Skeletal muscle tissue (tissue), 4 donors: ENCODE results near the gene FAM110A. TPM values are rescaled to one million over a fixed set of nuclear protein-coding genes. Genes with fewer than 3 reads are reported as not detected.

Experiments used
- H3K27ac ChIP-seq: one replicate; pipeline ENCODE4 v1.7.0; 2013; ENCODE audit warnings: mild to moderate bottlenecking, low read depth, low read length, inconsistent platforms
- H3K27me3 ChIP-seq, 3 donors: one replicate each; pipeline ENCODE4 v1.7.0; 2013; ENCODE audit warnings: low read length in 3 of 3; ENCODE audit not compliant: control insufficient read depth in 3 of 3, insufficient read depth in 3 of 3
- H3K36me3 ChIP-seq, 3 donors: one replicate each; pipeline ENCODE4 v1.7.0; 2013; ENCODE audit warnings: low read length in 3 of 3; ENCODE audit not compliant: control insufficient read depth in 3 of 3, insufficient read depth in 3 of 3
- H3K4me1 ChIP-seq, 3 donors: one replicate each; pipeline ENCODE4 v1.7.0; 2013; ENCODE audit warnings: low read length in 3 of 3, mild to moderate bottlenecking in 3 of 3; ENCODE audit not compliant: control insufficient read depth in 3 of 3, insufficient read depth in 3 of 3
- H3K4me3 ChIP-seq, 3 donors: one replicate each; pipeline ENCODE4 v1.7.0; 2013; ENCODE audit warnings: low read length in 3 of 3
- H3K9ac ChIP-seq, 3 donors: one replicate each; pipeline ENCODE4 v1.7.0; 2013; ENCODE audit warnings: low read length in 3 of 3, mild to moderate bottlenecking in 3 of 3, moderate library complexity in 2 of 3, low read depth in 1 of 3
- H3K9me3 ChIP-seq, 3 donors: one replicate each; pipeline ENCODE4 v1.7.0; 2013; ENCODE audit warnings: low read length in 3 of 3; ENCODE audit not compliant: control insufficient read depth in 3 of 3
- total RNA-seq: library from RNA; depleted of rRNA; stranded (reverse); fragments of >200 nt; gene quantifications from one replicate; pipeline ENCODE4 v1.2.3, GENCODE V29; 2014
- donor health status: Osteomylitis.

The FAM110A gene
- total RNA-seq, 1 donor from 2014 or later = 7.3 TPM

DNA sequence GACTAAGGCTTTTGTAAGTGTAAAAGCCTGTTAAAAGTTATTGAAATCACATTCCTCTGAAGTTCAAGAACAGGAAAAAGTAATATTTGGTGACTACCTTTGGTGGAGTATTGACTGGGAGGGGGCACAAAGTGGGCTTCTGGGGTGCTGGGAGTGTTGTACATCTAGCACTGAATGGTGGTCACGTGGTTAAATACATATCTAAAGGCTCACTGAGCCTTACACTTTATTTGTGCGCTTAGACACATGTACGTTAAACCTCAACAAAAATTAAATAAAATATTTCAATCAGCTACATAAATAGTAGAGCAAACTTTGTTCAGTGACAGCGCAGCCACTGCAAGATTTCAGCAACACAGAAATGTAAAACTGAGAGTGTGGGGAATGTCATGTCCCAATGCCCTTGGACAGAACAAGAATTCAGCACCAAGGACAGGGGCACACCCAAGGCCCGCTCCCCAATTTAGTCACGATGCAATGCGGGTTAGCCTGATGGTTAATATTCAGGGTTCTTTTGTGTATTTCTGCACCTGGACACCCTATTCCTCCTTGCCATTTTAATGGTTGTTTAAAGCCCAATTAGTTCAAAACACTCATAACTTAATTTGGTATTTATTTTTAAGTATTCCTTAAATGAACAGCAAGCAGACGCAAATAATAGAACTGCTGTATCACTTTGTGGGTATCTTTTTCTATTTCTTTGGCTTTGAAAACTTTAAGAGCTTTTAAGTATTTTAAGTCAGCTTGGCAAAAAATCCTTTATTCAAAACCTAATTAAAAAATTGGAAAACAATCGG, 45.2 kb downstream of the FAM110A start:
- Histone ChIP-seq H3K27me3 (peaks cover 4 to 22% (median 19%) of the 10 kb centered on the region in 3 donors), H3K27ac (no peak overlapping the region), H3K36me3 (no peaks in the 10 kb centered on the region), H3K9ac (no peak overlapping the region), H3K9me3 (no peaks in the 10 kb centered on the region), H3K4me3 (no peak overlapping the region), H3K4me1 (no peaks in the 10 kb centered on the region)

GRCh38 chr20:879626-880025, 46.1 kb downstream of the FAM110A start:
- no peak overlapping the region for H3K27ac ChIP-seq
- peaks cover 0 to 2% (median under 1%) of the 10 kb centered on the region in 3 donors for H3K4me1 ChIP-seq
- no peak overlapping the region for H3K4me3 ChIP-seq
- H3K9ac ChIP-seq = no peak overlapping the region
- H3K36me3 ChIP-seq = no peaks in the 10 kb centered on the region
- H3K27me3 ChIP-seq = peaks cover 10 to 27% (median 21%) of the 10 kb centered on the region in 3 donors
- no peaks in the 10 kb centered on the region for H3K9me3 ChIP-seq

DNA sequence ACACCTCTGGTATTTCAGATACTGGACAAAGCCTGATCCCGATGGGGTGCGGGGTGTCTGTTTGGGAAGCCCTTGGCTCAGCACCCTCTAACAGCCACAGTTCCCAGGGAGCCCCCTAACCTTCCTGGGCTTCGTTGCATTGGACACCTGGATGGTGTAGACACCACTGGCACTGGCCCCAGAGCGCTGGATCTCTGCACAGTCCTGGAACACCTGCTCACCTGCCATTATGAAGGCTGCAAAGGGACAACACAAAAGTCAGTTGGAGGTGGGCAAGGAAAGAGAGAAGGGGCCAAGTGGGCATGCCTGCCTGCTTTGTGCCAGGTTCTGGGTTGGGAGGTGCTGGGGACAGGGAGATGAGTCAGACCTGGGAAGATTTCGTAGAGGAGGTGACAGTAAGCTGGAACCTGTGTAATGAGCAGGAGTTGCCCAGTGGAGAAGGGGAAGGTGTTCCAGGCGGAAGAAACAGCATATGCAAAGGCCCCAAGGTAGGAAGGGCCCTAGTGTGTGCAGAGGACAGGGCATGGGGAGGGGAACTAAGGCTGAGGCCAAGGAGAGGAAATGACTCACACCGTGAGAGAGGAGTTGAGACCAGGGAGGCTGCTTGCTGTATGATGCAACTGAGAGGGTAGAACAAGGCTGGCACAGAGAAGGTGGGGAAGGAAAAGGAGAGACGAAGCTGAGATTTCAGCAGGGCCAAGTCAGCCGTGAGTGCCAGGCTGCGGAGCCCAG, 47.7 kb downstream of the FAM110A start:
- no peaks in the 10 kb centered on the region for H3K36me3 ChIP-seq
- H3K27me3 ChIP-seq = peaks cover 17 to 27% (median 27%) of the 10 kb centered on the region in 3 donors
- H3K4me1 ChIP-seq = peaks cover 0 to 8% (median 5%) of the 10 kb centered on the region in 3 donors
- H3K4me3 ChIP-seq = no peak overlapping the region
- no peak overlapping the region for H3K27ac ChIP-seq
- no peak overlapping the region for H3K9ac ChIP-seq
- no peaks in the 10 kb centered on the region for H3K9me3 ChIP-seq

- Histone ChIP-seq H3K9ac (no peak overlapping the region), H3K27me3 (peaks cover 17 to 27% (median 27%) of the 10 kb centered on the region in 3 donors), H3K9me3 (no peaks in the 10 kb centered on the region), H3K4me1 (peaks cover 0 to 8% (median 5%) of the 10 kb centered on the region in 3 donors), H3K27ac (no peak overlapping the region), H3K36me3 (no peaks in the 10 kb centered on the region), H3K4me3 (no peak overlapping the region)
Observed at GRCh38 chr20:881783-882144, 48.2 kb downstream of the FAM110A start.

DNA sequence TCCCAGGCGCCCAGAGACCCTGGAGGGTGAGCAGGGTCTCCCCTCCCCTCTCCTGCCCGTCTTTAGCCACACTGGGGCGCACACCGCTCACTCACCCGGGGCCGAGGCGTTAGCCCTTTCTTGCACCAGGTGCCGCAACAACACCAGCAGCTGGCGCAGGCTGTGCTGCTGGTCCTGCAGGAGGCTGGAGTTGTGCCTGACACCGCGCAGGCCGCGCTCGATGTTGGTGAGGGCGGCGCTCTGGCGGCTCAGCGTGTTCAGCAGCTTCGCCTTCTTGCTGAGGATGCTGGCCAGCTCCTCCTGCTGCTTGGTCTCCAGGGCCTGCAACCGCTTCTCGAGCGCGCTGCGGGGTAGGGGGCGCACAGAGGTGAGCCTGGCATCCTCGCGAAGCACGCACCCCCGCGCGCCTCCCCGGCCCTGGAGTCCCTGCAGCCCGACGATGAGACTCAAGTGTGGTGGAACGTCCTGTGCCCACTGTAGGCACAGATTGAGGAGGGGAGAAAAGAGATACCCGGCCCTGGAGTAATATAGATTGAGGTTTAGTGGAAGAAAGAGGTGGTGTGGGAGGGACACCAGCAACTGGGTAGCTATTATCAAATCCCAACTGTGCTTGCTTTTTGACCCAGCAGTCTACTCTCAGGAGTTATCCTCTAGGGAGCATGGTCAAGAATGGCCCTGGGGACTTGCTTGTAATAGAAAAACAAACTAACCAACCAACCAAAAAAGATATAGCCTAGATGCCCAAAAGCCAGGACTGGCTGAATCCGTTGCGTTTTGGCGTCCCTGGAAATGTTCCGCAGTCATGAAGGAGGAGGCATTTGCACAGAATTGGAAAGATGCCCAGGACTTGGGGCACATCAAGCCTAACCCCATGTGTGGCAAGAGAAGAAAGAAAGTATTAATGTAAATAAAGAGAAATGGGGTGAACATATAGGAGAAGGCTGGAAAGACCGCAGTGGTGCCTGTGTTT, 51.8 kb downstream of the FAM110A start:
- Histone ChIP-seq H3K9me3 (no peaks in the 10 kb centered on the region), H3K4me1 (peaks cover 0 to 9% (median 5%) of the 10 kb centered on the region in 3 donors), H3K27ac (no peak overlapping the region), H3K9ac (no peak overlapping the region), H3K27me3 (peaks cover 17 to 27% (median 25%) of the 10 kb centered on the region in 3 donors), H3K4me3 (no peak overlapping the region), H3K36me3 (no peaks in the 10 kb centered on the region)

DNA sequence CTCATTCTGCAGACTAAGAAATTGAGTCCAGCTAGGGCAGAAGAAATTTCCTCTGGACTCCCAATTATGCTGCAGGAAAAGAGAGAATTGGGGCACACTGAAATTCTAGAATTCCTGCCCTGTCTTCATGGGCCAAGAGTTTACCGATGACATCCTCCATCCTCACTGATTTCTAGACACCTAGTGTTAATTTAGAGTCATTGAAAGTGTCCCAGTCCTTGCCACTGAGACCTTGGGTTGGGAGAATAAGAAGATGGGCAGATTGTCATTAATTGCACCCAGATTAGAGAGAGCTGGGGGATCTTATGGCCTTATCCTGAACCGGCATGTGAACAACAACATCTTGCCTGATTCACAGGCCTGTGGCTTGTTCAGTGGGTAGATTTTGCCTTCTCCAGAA, 53.6 kb downstream of the FAM110A start:
- H3K9me3 ChIP-seq = no peaks in the 10 kb centered on the region
- no peak overlapping the region for H3K9ac ChIP-seq
- H3K27me3 ChIP-seq = peaks cover 17 to 26% (median 22%) of the 10 kb centered on the region in 3 donors
- H3K4me3 ChIP-seq = no peak overlapping the region
- H3K36me3 ChIP-seq = no peaks in the 10 kb centered on the region
- H3K27ac ChIP-seq = no peak overlapping the region
- peaks cover 13 to 24% (median 17%) of the 10 kb centered on the region in 3 donors for H3K4me1 ChIP-seq

DNA sequence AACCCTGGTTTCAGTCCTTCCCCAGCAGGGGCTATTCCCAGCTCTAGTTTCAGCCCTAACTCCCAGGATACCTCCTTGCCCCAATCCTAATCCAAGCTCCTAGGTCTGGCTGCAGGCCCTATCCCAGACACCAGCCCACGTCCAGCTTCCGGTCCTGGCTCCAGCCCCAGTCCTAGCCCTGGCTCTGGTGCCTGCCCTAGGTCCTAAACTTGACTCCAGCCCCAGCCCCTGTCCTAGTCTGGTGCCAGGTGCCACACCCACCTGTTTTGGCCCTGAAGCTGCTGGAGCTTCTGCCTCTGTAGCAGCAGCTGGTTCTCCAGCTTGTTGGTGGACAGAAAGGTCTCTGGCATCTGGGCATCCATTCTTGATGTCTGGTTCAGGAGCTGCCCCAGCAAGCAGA, 54.5 kb downstream of the FAM110A start:
- H3K9ac ChIP-seq = no peak overlapping the region
- H3K4me1 ChIP-seq = peaks cover 13 to 24% (median 17%) of the 10 kb centered on the region in 3 donors
- peaks cover 17 to 22% (median 21%) of the 10 kb centered on the region in 3 donors for H3K27me3 ChIP-seq
- H3K36me3 ChIP-seq = no peaks in the 10 kb centered on the region
- H3K4me3 ChIP-seq = no peak overlapping the region
- no peak overlapping the region for H3K27ac ChIP-seq
- no peaks in the 10 kb centered on the region for H3K9me3 ChIP-seq

DNA sequence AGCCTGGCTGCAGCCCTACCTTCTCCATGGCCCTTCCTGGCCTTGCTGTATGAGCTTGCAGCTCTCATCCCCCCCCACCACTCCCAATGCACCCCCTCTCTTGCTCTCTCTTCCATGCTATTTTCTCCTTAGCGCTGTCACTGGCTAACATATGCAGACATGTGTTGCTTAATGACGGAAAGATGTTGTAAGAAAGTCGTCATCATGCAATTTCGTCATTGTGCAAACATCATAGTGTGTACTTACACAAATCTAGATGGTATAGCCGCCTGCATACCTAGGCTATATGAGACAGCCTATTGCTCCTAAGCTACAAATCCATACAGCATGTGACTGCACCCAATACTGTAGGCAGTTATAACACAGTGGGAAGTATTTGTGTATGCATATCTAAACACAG, 55.6 kb downstream of the FAM110A start:
- Histone ChIP-seq H3K27me3 (peaks cover 10 to 16% (median 10%) of the 10 kb centered on the region in 3 donors), H3K9me3 (no peaks in the 10 kb centered on the region), H3K36me3 (no peaks in the 10 kb centered on the region), H3K9ac (no peak overlapping the region), H3K27ac (no peak overlapping the region), H3K4me3 (no peak overlapping the region), H3K4me1 (peaks cover 13 to 24% (median 17%) of the 10 kb centered on the region in 3 donors)

DNA sequence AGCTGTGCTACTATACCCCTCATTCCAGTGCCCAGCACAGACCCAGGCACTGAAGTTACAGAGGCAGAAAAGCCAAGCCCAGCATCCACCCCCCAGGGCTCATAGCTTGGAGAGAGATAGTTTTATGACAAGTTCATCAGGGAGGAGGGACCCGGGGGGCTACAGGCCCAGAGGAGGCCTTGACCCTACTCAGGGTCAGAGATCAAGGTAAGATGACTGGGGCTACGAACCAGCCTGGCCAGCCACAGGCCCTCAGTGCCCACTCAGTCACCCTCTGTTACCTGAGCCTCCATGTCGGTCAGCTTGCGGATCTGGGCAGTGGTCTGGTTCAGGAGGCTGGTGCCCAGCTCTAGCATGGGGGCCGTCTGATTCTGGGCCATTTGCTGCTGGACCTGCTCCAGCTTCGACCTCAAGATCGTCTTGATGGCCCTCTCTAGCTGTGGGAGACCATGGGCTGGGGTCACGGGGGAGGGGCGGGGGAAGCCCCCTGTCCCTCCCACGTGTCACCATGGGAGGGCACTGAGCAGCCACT, 56.5 kb downstream of the FAM110A start:
- H3K9ac ChIP-seq = no peak overlapping the region
- H3K9me3 ChIP-seq = no peaks in the 10 kb centered on the region
- no peaks in the 10 kb centered on the region for H3K36me3 ChIP-seq
- H3K27me3 ChIP-seq = peaks cover 2 to 8% (median 6%) of the 10 kb centered on the region in 3 donors
- H3K4me3 ChIP-seq = no peak overlapping the region
- H3K27ac ChIP-seq = no peak overlapping the region
- peaks cover 12 to 19% (median 13%) of the 10 kb centered on the region in 3 donors for H3K4me1 ChIP-seq
